Measurements from ENCODE around the gene GVQW3.

Gene GVQW3

DNA sequence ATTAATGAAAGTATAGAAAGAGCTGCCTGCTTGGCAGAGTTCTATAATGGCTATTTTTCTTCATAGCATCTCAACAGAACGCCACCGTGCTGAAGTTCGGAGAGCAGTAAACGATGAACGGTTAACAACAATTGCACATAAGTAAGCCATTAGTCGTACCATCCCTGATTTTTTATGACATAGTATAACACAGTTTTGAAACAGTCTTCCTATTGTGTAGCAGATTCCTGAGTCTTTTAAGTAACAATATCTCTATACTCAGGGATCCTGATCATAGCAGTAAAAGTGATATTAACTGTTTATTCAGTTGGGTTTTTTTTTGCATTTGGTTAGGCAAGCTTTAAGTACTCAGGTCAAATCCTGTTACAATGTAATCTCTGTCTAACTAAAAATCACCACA lies 72.1 kb downstream of the GVQW3 start:
- no peak for DNase-seq

GRCh38 chr11:76455331-76455730 lies 74.2 kb downstream of the GVQW3 start:
- no peak for DNase-seq

- no peak for DNase-seq
Observed at GRCh38 chr11:76455931-76456330, 74.8 kb downstream of the GVQW3 start.

DNA sequence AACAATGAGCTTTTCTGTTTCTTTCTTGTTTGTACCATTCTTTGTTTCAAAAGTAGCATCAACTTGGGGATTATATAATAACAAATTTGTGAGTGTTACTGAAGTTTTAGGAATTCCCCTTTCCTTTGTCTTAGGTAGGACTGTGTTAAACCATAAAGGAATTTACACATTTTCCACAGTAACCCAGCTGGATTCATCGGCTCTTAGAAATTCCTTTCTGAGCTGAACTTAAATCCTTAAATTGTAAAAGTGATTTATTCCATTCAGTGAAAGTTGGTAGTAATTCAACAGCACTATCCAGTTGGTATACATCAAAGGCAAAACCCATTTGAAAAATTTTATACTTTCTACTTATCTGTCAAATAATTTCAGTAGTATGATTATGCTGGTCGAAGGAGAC lies 75.4 kb downstream of the GVQW3 start:
- no peak for DNase-seq

All from activated CD4-positive, alpha-beta T cell treated with anti-CD3 and anti-CD28 coated beads for 1 hour (primary cell).